Caki2 (cell line): ENCODE measurements around the gene FKBP2. TPM values are rescaled to one million over a fixed set of nuclear protein-coding genes. Genes with fewer than 3 reads are reported as not detected.

ENCODE experiments used
- DNase-seq: peaks from one replicate; pipeline ENCODE4 v3.0.0-alpha.2; 2015; ENCODE audit warnings: low read depth
- in situ Hi-C: cut with HindIII; loops from 2 replicates; pipeline ENCODE4 v1.10.0; 2016; ENCODE audit warnings: low sequenced_read_pairs, low pct_unique_long_range_greater_than_20kb, mixed read lengths
- total RNA-seq: library from RNA; depleted of rRNA; stranded (reverse); fragments of >200 nt; shearing (Covaris generic); gene quantifications from 2 replicates; pipeline ENCODE4 v1.2.3, GENCODE V29; 2014; ENCODE audit warnings: low replicate concordance; rRNA removed

FKBP2 gene
- total RNA-seq, 1 experiment from 2014 or later, result 46.1 TPM

DNA sequence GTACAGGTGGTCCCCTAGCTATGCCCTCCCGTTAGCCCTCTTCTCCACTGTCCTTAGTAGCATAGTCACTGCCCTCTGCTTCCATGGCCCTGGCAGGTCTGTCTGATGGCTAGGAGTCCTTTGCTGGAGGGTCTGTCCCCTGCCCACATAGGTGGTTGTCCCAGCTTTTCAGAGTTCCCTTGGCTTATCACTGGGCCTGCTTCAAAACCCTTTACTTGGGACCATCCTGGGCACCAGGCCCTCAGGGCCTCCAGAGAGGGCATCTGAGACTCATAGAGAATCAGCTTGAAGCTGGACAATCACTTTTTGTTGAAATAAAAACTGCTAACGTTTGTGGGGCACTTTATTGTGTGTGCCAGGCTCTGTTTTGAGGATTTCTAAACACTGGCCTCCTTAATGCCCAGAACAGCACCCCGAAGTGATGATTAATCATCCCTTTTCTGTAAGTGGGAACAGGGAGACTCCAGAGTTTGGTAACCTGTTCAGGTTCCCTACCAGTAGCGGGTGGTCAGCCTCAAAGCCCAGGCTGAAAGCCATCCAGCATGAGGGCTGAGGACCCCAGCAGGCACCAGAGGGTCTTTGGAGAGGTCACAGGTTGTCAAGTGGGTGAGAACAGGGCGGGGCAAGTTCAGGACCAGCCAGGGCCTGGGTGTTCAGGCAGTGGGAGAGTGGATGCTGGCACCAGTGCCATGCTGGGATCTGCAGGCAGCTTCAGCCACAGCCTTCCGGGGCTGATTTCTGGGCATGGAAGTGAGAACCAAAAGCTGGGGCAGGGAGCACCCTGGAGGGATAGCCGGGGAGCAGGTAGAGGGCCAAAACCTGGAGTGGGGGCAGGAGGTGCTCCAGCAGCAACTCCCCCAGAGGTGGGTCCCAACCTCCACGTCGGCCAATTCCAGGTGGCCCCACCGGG is 49.7 kb downstream of the FKBP2 start:
- in situ Hi-C loops, result no loop called here
- DNase-seq, result no peak

DNA sequence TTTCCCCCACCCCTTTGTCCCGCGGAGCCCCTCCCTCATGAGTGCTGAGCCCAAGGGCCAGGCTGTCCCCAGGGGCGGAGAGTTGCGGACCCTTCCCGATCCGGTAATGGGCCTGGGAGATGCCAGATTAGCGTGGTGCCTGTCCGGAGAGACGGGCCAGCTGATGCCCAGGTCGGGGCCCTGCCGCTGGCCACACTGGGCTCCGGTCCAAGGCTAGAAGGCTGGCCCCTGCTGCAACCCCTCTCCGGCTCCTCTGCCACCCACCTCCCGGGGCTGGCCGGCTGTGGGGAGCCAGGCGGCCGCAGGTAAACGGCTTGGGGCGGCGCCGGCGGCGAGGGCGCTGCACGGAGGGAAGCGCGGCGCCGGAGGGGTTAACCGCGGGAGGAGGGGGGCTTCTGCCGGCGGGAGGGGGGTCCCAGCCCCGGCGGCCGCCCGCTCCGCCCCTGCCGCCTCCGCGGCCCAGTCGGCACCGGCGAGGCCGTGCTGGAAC is 50.4 kb downstream of the FKBP2 start, which contains the start of gene KCNK4:
Gene KCNK4 (plus strand): TSS at position 41 of the 490 bp plus-strand sequence. CDS start 1,717 bp downstream, outside the sequence.
- no peak for DNase-seq
- in situ Hi-C loops, result no loop called here

DNA sequence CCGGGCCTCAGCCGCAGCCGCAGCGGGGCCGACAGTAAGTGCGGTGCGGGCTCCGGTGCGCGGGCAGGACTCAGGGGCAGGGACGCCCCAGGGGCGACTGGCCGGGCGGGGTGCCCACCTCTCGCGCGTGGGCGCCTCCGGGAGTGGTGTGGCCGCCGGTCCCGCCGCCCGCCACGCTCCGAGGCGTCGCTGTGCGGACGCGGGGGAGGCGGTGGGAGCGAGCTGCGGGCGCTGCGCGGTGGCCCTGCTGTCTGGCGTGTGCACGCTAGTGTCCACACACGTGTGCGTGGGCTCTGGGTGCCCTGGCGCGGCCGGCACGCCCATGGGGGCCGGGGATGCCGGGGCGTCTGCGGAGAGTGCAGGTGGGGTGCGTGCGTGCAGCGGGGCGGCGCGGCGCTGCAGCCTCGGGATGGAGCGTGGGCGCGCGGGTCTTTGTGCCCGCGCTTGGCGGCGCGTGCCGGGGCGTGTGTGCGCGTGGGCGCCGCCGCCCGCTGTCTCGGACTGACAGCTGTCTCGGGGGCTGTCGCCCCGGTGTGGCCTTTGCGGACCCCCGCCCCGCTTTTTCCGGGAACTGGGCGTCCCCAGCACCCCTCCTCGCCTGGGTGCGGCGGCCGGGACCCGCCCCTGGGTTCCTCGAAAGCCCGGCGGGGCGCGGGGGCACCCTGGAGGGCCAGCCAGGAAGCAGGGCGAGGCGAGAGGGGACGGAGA is 51.0 kb downstream of the FKBP2 start:
- in situ Hi-C loops, result no loop called here

DNA sequence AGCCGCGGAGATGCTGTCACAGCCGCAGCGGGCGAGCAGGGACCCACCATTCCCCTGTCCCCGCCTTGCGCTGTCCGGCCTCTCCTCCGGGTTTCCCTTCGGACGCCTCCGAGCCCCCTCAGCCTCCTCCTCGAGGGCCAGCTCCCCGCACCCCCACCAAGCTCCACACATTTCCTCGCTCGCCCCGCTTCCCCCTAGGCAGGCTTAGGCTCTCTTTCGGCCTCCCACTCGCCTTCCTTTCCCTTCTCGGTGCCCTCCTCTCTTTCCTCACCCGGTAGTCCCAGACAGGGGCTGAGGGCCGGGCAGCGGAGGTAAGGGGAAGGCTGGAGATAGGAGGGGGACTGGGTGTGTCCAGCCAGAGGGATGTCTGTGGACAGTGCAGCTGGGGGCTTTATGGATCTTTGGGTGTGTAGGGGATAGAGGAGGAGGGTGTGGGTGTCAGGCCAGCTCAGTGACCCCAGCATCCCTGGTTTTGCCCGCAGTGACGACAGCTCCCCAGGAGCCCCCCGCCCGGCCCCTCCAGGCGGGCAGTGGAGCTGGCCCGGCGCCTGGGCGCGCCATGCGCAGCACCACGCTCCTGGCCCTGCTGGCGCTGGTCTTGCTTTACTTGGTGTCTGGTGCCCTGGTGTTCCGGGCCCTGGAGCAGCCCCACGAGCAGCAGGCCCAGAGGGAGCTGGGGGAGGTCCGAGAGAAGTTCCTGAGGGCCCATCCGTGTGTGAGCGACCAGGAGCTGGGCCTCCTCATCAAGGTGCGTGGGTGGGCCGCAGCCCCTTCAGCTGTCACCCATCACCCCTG is 51.8 kb downstream of the FKBP2 start:
- in situ Hi-C loops, result no loop called here
- no peak for DNase-seq

More for the DNA sequence above, 51.0 kb downstream of the FKBP2 start:
- DNase-seq, result no peak

Other genes with a start within 250 kb of the FKBP2 start
- 0.03 and 0.37 TPM in 2 replicates for gene FLRT1, start 205.2 kb upstream of the FKBP2 start, total RNA-seq
- gene MACROD1, start 75.0 kb upstream of the FKBP2 start, total RNA-seq, result 38.9 and 42.9 TPM in 2 replicates
- gene STIP1, start 54.9 kb upstream of the FKBP2 start, total RNA-seq, result 134 and 157 TPM in 2 replicates
- gene FERMT3, start 34.4 kb upstream of the FKBP2 start, total RNA-seq, result 0.64 TPM in 1 of 2 replicates, not detected in the other
- gene TRPT1, start 14.9 kb upstream of the FKBP2 start, total RNA-seq, result 39.1 and 72.3 TPM in 2 replicates
- 25.1 and 31.4 TPM in 2 replicates for gene NUDT22, start 14.8 kb upstream of the FKBP2 start, total RNA-seq
- 14.2 and 30.3 TPM in 2 replicates for gene DNAJC4, start 10.5 kb upstream of the FKBP2 start, total RNA-seq
- gene VEGFB, start 6.5 kb upstream of the FKBP2 start, total RNA-seq, result 52.8 and 66.2 TPM in 2 replicates
- 413 and 431 TPM in 2 replicates for gene PPP1R14B, start 5.8 kb downstream of the FKBP2 start, total RNA-seq
- 16.5 and 18.6 TPM in 2 replicates for gene PLCB3, start 10.4 kb downstream of the FKBP2 start, total RNA-seq
- gene BAD, start 43.6 kb downstream of the FKBP2 start, total RNA-seq, result 122 and 141 TPM in 2 replicates
- gene GPR137, start 44.8 kb downstream of the FKBP2 start, total RNA-seq, result 9.6 and 31.9 TPM in 2 replicates
- not detected in 2 replicates for gene KCNK4, start 50.2 kb downstream of the FKBP2 start, total RNA-seq
- gene CATSPERZ, start 59.3 kb downstream of the FKBP2 start, total RNA-seq, result not detected in 2 replicates
- gene ESRRA, start 64.4 kb downstream of the FKBP2 start, total RNA-seq, result 38.8 and 48.7 TPM in 2 replicates
- 494 and 562 TPM in 2 replicates for gene TRMT112, start 76.5 kb downstream of the FKBP2 start, total RNA-seq
- gene PRDX5, start 77.0 kb downstream of the FKBP2 start, total RNA-seq, result 258 and 341 TPM in 2 replicates
- gene CCDC88B, start 99.1 kb downstream of the FKBP2 start, total RNA-seq, result 1.3 and 4.9 TPM in 2 replicates
- gene RPS6KA4, start 118.1 kb downstream of the FKBP2 start, total RNA-seq, result 39.0 and 59.4 TPM in 2 replicates